ENCODE measurements around the gene TASOR2. TPM values are rescaled to one million over a fixed set of nuclear protein-coding genes. Genes with fewer than 3 reads are reported as not detected.

The TASOR2 gene
- total and polyA plus RNA-seq, 4 donors: 12.3 to 108 (median 29.1) TPM

DNA sequence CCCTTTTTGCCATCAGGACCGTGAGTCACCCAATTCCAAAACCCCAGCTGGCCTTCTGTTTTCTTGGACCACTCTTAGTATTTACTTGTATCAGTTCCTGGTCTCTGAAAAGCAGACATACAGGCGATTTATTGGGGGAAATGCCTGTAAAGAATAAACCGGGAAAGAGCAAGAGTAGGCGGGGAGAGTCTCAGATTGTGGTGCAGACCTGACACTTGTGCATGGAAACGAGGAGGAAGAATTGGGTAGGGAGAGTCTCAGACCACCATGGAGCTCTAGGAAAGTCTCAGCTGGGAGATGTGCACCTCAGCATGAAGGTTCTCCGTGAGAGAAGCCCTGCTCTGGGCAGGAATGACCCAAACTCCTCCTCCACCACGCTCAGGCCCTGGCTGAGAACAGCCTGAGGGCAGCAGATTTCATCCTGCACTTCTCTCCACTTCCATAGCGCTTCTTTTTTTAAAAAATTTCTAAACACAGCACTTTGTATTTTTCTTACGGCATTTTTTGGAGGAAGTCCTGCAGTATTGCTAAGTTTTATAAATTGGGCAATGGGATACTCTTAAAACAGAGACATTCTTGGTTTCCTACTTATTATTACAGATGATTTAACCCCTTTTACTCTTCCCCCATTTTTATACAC lies 6.1 kb upstream of the TASOR2 start:
- no peaks in the 10 kb centered on the region for H3K4me1 ChIP-seq (ENCODE audit: control insufficient read depth in 5 of 5, insufficient read depth in 5 of 5, low read length in 5 of 5)
- peaks cover 0 to 2% (median 0%) of the 10 kb centered on the region in 4 donors for H3K9me3 ChIP-seq (ENCODE audit: control insufficient read depth in 4 of 4, insufficient read depth in 3 of 4, low read length in 3 of 4)
- H3K36me3 ChIP-seq (ENCODE audit: control insufficient read depth in 4 of 4, insufficient read depth in 4 of 4, low read length in 4 of 4): no peaks in the 10 kb centered on the region
- no peak overlapping the region for H3K27ac ChIP-seq (ENCODE audit: low read depth in 1 of 2, low read length in 1 of 2)
- H3K4me3 ChIP-seq: no peak overlapping the region
- 54 to 68% methylated on average over 9 of the region's 9 CpGs for WGBS, 2 donors
- H3K27me3 ChIP-seq (ENCODE audit: control insufficient read depth in 3 of 3, insufficient read depth in 3 of 3, low read length in 2 of 3): peaks cover 0 to 23% (median 7%) of the 10 kb centered on the region in 3 donors
- ATAC-seq (ENCODE audit: insufficient read depth, low FRiP score): no peak
- no peak for DNase-seq
- no peak for TF ChIP-seq CTCF (IDR thresholded peaks at IDR 0.05; ENCODE audit: control extremely low read depth, extremely low read depth)
- H3K9ac ChIP-seq (ENCODE audit: insufficient read depth in 1 of 2, low read length in 2 of 2): no peak overlapping the region

GRCh38 chr10:5679037-5679435 lies 5.6 kb upstream of the TASOR2 start:
- no peak overlapping the region for H3K27ac ChIP-seq (ENCODE audit: low read depth in 1 of 2, low read length in 1 of 2)
- TF ChIP-seq CTCF (IDR thresholded peaks at IDR 0.05; ENCODE audit: control extremely low read depth, extremely low read depth): no peak
- H3K4me3 ChIP-seq: no peak overlapping the region
- 78 to 80% methylated on average over 3 of the region's 3 CpGs for WGBS, 2 donors
- peaks cover 0 to 2% (median under 1%) of the 10 kb centered on the region in 4 donors for H3K9me3 ChIP-seq (ENCODE audit: control insufficient read depth in 4 of 4, insufficient read depth in 3 of 4, low read length in 3 of 4)
- H3K27me3 ChIP-seq (ENCODE audit: control insufficient read depth in 3 of 3, insufficient read depth in 3 of 3, low read length in 2 of 3): peaks cover 0 to 23% (median 7%) of the 10 kb centered on the region in 3 donors
- ATAC-seq (ENCODE audit: insufficient read depth, low FRiP score): no peak
- H3K9ac ChIP-seq (ENCODE audit: insufficient read depth in 1 of 2, low read length in 2 of 2): no peak overlapping the region
- H3K4me1 ChIP-seq (ENCODE audit: control insufficient read depth in 5 of 5, insufficient read depth in 5 of 5, low read length in 5 of 5): peaks cover 0 to 2% (median 0%) of the 10 kb centered on the region in 5 donors
- H3K36me3 ChIP-seq (ENCODE audit: control insufficient read depth in 4 of 4, insufficient read depth in 4 of 4, low read length in 4 of 4): no peaks in the 10 kb centered on the region
- no peak for DNase-seq

DNA sequence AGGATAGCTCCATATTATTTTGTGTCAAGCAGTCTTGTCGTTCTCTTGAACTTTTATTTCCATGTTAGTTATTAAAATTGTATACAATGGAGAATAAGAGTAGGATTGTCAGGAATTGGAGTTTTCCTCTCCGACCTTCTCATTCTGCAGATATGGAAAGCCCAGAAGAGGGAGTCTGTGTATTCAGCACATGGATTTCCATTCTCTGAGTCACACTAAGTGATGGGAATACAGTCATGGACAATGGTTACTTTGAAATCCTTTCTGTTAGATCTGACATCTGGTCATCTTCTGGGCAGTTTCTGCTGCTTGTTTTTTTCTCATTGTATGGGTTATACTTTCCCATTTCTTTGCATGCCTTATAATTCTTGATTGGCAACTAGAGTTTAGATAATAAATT lies 5.0 kb upstream of the TASOR2 start:
- no peaks in the 10 kb centered on the region for H3K36me3 ChIP-seq (ENCODE audit: control insufficient read depth in 4 of 4, insufficient read depth in 4 of 4, low read length in 4 of 4)
- no peak overlapping the region for H3K4me3 ChIP-seq
- DNase-seq: no peak
- peaks cover 0 to 4% (median 0%) of the 10 kb centered on the region in 5 donors for H3K4me1 ChIP-seq (ENCODE audit: control insufficient read depth in 5 of 5, insufficient read depth in 5 of 5, low read length in 5 of 5)
- WGBS, 2 donors: 83 to 87% methylated on average over 2 of the region's 2 CpGs
- H3K27me3 ChIP-seq (ENCODE audit: control insufficient read depth in 3 of 3, insufficient read depth in 3 of 3, low read length in 2 of 3): peaks cover 0 to 23% (median 7%) of the 10 kb centered on the region in 3 donors
- no peak overlapping the region for H3K9ac ChIP-seq (ENCODE audit: insufficient read depth in 1 of 2, low read length in 2 of 2)
- no peak for TF ChIP-seq CTCF (IDR thresholded peaks at IDR 0.05; ENCODE audit: control extremely low read depth, extremely low read depth)
- H3K27ac ChIP-seq (ENCODE audit: low read depth in 1 of 2, low read length in 1 of 2): no peak overlapping the region
- peaks cover 0 to 2% (median 0%) of the 10 kb centered on the region in 4 donors for H3K9me3 ChIP-seq (ENCODE audit: control insufficient read depth in 4 of 4, insufficient read depth in 3 of 4, low read length in 3 of 4)
- no peak for ATAC-seq (ENCODE audit: insufficient read depth, low FRiP score)
